DMS153 (cell line): Measurements from ENCODE around the gene OTUD5.
"Not testable (repeated sequence)": the region's sequence is repeated elsewhere in the genome, so short reads cannot be mapped to it uniquely, and the experiment has no call there.

Source experiments
- DNase-seq: peaks from one replicate; lab custom pipeline; 2025; lab: John Stamatoyannopoulos, UW

OTUD5 gene

DNA sequence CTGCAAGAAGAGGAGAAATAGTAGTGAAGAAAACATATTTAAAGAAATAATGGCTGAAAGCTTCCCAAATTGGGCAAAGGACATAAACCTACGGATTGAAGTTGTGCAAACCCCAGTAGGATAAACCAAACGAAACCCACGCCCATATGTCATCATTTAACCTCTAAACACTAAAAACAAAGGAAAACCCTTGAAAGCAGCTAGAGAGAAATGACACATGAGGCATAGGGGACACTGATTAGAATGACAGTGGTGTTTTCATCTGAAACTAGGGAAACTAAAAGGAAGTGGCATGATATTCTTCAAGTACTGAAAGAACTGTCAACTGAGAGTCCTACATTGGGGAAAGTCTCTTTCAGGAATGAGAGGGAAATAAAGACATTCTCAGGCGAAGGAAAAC lies 80.5 kb downstream of the OTUD5 start:
- DNase-seq = not testable (repeated sequence)
